ENCODE results near the gene SDK2.

The SDK2 gene

GRCh38 chr17:73610331-73610911 lies 33.8 kb downstream of the SDK2 start:
- DNase-seq (ENCODE audit: low read depth) = no peak

GRCh38 chr17:73609758-73610157 lies 34.5 kb downstream of the SDK2 start:
- no peak for DNase-seq (ENCODE audit: low read depth)

GRCh38 chr17:73609060-73609459 lies 35.2 kb downstream of the SDK2 start:
- no peak for DNase-seq (ENCODE audit: low read depth)

GRCh38 chr17:73605444-73605843 lies 38.8 kb downstream of the SDK2 start:
- DNase-seq (ENCODE audit: low read depth) = no peak

- no peak for DNase-seq (ENCODE audit: low read depth)
These were observed 39.8 kb downstream of the SDK2 start for GRCh38 chr17:73604476-73604875.

- no peak for DNase-seq (ENCODE audit: low read depth)
These were observed 40.3 kb downstream of the SDK2 start for GRCh38 chr17:73603971-73604370.

GRCh38 chr17:73600103-73600871 lies 44.0 kb downstream of the SDK2 start:
- DNase-seq (ENCODE audit: low read depth) = no peak

GRCh38 chr17:73599599-73599998 lies 44.6 kb downstream of the SDK2 start:
- DNase-seq (ENCODE audit: low read depth) = no peak

- DNase-seq (ENCODE audit: low read depth) = no peak
These were observed 46.0 kb downstream of the SDK2 start for GRCh38 chr17:73598212-73598611.

GRCh38 chr17:73595931-73596330 lies 48.3 kb downstream of the SDK2 start:
- no peak for DNase-seq (ENCODE audit: low read depth)

- DNase-seq (ENCODE audit: low read depth) = peak; percentile 24
These were observed 48.8 kb downstream of the SDK2 start for GRCh38 chr17:73595479-73595878.

GRCh38 chr17:73595068-73595467 lies 49.2 kb downstream of the SDK2 start:
- DNase-seq (ENCODE audit: low read depth) = no peak

- DNase-seq (ENCODE audit: low read depth) = no peak
These were observed 49.6 kb downstream of the SDK2 start for GRCh38 chr17:73594598-73594997.

- no peak for DNase-seq (ENCODE audit: low read depth)
These were observed 50.2 kb downstream of the SDK2 start for GRCh38 chr17:73594025-73594424.

- DNase-seq (ENCODE audit: low read depth) = no peak
These were observed 50.8 kb downstream of the SDK2 start for GRCh38 chr17:73593249-73593965.

- no peak for DNase-seq (ENCODE audit: low read depth)
These were observed 51.7 kb downstream of the SDK2 start for GRCh38 chr17:73592501-73592961.

GRCh38 chr17:73592079-73592415 lies 52.2 kb downstream of the SDK2 start:
- no peak for DNase-seq (ENCODE audit: low read depth)

- DNase-seq (ENCODE audit: low read depth) = no peak
These were observed 52.8 kb downstream of the SDK2 start for GRCh38 chr17:73591296-73592078.

- DNase-seq (ENCODE audit: low read depth) = no peak
These were observed 54.8 kb downstream of the SDK2 start for GRCh38 chr17:73589363-73589980.

GRCh38 chr17:73588891-73589290 lies 55.4 kb downstream of the SDK2 start:
- DNase-seq (ENCODE audit: low read depth) = no peak

- no peak for DNase-seq (ENCODE audit: low read depth)
These were observed 55.9 kb downstream of the SDK2 start for GRCh38 chr17:73588301-73588846.
